Superior temporal gyrus (tissue), 1 donor: ENCODE results near the gene HIP1R.
"Not testable (repeated sequence)": the region's sequence is repeated elsewhere in the genome, so short reads cannot be mapped to it uniquely, and the experiment has no call there.

Source experiments
- DNase-seq: peaks from one replicate; pipeline ENCODE4 v3.0.0-alpha.2; 2016; ENCODE audit errors: extremely low spot score

The HIP1R gene, protein sequence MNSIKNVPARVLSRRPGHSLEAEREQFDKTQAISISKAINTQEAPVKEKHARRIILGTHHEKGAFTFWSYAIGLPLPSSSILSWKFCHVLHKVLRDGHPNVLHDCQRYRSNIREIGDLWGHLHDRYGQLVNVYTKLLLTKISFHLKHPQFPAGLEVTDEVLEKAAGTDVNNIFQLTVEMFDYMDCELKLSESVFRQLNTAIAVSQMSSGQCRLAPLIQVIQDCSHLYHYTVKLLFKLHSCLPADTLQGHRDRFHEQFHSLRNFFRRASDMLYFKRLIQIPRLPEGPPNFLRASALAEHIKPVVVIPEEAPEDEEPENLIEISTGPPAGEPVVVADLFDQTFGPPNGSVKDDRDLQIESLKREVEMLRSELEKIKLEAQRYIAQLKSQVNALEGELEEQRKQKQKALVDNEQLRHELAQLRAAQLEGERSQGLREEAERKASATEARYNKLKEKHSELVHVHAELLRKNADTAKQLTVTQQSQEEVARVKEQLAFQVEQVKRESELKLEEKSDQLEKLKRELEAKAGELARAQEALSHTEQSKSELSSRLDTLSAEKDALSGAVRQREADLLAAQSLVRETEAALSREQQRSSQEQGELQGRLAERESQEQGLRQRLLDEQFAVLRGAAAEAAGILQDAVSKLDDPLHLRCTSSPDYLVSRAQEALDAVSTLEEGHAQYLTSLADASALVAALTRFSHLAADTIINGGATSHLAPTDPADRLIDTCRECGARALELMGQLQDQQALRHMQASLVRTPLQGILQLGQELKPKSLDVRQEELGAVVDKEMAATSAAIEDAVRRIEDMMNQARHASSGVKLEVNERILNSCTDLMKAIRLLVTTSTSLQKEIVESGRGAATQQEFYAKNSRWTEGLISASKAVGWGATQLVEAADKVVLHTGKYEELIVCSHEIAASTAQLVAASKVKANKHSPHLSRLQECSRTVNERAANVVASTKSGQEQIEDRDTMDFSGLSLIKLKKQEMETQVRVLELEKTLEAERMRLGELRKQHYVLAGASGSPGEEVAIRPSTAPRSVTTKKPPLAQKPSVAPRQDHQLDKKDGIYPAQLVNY

GRCh38 chr12:122834921-122835749 is at the start of gene HIP1R:
TSS of gene HIP1R (plus strand) at chr12:122835457. CDS start at chr12:122835551, 94 bp downstream.
- peak; percentile 41 for DNase-seq

DNA sequence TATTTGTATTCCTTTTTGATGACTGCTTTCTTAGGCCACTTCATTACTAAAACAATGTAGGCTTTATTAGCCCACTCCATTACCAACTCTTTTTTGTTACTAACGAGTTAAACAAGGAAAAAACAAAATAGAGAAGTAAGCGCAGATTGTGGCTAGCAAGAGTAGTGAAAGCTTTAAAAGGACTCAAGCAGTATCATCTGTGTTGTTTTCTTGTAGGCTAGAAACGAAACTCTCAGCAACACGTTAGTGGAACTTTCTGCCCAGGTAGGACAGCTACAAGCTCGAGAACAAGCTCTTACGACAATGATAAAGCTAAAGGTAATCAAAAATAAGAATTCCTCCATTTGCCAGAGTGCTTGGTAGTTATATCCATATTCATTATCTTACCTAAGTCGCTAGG is 49.8 kb upstream of the HIP1R start:
- DNase-seq = no peak

GRCh38 chr12:122788387-122788786 is 46.9 kb upstream of the HIP1R start:
- peak; percentile 27 for DNase-seq

GRCh38 chr12:122789637-122790036 is 45.6 kb upstream of the HIP1R start:
- no peak for DNase-seq

- no peak for DNase-seq
Observed at GRCh38 chr12:122790393-122791075, 44.7 kb upstream of the HIP1R start.

DNA sequence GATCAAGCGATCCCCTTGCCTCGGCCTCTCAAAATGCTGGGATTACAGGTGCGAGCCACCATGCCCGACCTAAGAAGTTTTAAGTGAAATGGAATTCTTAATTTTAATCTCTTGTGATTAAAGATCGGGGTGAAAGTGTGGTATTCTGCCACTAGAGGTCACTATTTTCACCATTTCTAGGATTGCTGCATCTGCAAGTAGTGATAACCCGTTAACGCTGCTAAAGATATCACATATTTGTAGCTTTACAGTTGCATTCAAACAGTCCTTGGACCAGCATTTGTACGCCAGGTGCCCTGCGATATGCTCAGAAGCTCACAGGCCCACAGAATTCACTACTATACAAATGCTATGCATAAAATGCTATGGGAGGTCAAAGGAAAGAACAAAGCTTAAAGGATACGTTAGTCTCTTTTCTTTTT is 41.6 kb upstream of the HIP1R start:
- DNase-seq = peak; percentile 92

DNA sequence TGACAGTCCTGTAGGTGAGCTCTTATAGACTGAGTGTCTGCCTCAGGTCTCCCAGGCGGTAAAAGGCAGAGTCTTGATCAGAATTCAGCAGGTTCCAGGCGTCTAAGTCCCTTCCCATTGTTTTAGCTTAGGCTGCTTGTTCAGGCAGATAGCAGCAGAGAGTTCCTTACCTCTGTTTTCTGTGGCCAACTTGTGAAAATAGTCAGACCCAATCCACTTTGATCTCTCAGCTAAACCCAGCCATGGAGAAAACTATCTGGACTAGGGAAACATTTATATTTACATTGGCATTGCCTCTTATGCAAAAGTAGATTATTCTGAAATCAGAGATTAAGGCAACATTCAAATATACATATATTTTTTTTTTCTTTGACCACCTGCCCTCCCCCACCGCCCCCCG is 39.5 kb upstream of the HIP1R start:
- DNase-seq = no peak

DNA sequence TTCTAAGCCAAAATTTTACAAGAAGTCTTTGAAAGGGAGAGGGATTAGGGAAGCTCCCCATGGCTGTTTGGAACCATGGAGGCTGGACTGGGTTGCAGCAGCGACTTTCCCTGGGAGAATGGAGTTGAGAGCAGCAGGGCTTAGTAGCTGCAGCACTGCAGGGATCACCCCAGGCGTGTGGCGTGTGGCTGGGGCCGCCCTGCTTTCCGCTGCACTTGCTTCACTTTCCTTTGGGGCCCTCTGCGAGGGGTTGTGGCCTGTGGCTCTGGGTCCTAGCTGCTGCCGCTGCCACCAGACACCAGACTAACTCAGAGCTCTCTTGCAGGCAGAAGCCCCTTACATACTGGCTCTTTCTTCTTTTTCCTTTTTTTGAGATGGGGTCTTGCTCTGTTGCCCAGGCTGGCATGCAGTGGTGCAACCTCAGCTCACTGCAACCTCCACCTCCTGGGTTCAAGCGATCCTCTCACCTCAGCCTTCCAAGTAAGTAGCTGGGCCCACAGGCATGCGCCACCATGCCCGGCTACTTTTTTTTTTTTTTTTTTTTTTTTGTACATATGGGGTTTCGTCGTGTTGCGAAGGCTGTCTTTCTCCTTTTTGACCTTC is 35.5 kb upstream of the HIP1R start:
- DNase-seq = no peak

DNA sequence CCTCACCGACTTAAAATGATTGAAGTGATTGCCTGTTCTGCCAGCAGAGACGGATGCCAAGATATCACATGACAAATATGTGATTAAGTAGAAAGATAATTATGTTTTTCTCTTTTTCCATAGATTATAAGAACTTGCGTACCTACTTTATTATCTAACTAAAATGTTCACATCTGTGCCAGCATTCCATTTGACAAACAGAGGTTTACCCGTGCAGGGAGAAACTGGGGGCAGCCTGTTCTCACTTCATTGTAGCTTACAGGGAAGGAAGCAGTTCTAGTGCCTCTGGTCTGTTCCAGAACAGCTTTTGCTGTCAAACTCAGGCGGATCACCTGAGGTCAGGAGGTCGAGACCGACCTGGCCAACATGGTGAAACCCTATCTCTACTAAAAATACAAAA is 31.3 kb upstream of the HIP1R start:
- no peak for DNase-seq

- DNase-seq = not testable (repeated sequence)
Observed at GRCh38 chr12:122804957-122805356, 30.3 kb upstream of the HIP1R start.

- DNase-seq = no peak
Observed at GRCh38 chr12:122807651-122808050, 27.6 kb upstream of the HIP1R start.

DNA sequence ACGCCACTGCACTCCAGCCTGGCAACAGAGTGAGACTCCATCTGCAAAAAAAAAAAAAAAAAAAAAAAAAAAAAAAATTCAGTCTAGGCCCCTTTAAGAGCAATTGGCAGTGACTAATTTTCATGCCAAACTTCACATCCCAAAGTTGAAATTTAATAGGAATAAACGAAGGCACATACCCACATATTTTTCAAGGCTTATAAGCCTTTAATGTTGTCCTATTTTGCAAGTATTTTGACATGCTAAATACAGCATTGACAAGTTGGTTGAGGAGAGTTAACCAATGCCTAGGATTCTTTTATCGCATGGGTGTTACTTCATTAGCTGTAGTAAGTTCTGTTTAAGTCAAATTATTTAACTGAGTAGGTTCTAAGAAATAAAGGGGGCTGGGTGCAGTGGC is 23.5 kb upstream of the HIP1R start:
- no peak for DNase-seq

- DNase-seq = no peak
Observed at GRCh38 chr12:122813310-122813713, 21.9 kb upstream of the HIP1R start.

- DNase-seq = peak; percentile 44
Observed at GRCh38 chr12:122819209-122819785, 16.0 kb upstream of the HIP1R start.

- DNase-seq = no peak
Observed at GRCh38 chr12:122820138-122820537, 15.1 kb upstream of the HIP1R start.

- DNase-seq = no peak
Observed at GRCh38 chr12:122820838-122821271, 14.4 kb upstream of the HIP1R start.

GRCh38 chr12:122823429-122823828 is 11.8 kb upstream of the HIP1R start:
- DNase-seq = no peak

DNA sequence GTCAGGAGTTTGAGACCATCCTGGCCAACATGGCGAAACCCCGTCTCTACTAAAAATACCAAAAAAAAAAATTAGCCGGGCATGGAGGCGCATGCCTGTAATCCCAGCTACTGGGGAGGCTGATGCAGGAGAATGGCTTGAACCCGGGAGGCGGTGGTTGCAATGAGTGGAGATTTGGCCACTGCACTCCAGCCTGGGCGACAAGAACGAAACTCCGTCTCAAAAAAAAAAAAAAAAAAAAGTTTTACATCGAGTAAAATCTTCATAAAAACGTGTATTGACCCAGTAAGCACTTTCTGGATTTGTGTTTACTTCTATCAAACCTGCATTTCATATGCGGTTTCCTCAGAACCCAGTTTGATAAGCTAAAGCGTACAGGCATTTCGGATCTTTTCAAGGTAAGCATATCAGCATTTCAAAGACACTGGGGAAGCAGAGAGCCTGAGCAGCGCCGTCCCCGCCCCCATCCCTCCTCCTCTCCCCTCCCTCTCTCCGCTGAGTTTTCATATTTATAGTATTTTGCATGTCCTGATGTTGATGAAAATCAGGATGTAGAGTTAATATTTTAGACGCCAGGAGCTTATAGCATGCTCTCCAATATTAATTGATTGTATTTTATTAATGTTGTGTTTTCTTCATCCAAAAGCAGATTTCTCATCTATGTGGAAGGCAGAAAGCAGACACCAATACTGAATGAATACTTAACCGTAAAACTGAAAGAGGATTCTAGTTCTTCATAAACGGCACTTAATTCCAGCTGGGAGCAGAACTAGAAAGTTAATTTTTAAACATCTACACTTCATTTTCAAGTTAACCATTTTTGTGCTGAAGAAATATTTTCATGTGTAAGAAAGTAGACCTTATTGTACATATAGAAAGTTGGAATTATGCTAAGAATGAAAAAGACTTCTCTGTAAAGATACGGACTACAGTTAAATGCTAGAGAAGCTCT is 9.2 kb upstream of the HIP1R start:
- peak; percentile 40 for DNase-seq

DNA sequence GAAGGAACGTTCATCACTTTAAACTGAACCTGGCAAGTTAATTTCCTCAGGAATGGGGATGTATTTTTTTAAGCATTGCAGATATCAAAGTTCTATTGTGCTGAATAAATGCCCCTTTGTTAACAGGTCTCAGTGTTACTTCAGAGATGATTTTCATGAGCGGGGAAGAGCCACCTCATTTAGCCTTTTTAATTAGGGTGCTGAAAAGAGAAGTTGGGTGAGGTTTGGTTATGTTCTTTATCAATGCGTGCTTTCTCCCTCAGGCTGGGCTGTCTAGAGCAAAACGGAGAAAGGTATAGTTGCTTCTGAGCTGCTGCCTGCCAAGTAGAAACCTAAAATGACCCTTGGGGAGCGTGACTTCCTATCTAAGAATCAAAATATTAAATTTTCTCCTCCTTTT is 8.0 kb upstream of the HIP1R start:
- peak; percentile 18 for DNase-seq
